WTC11 (cell line): ENCODE measurements around the gene CCSER2. TPM values are rescaled to one million over a fixed set of nuclear protein-coding genes. Genes with fewer than 3 reads are reported as not detected.
"Not testable (repeated sequence)": the region's sequence is repeated elsewhere in the genome, so short reads cannot be mapped to it uniquely, and the experiment has no call there.

Source experiments
- ATAC-seq: fragments of 200-7000 bp; cut with Tn5 transposase; 2 replicates; pipeline ENCODE4 v1.10.0; 2021; ENCODE audit warnings: mild to moderate bottlenecking, moderate library complexity
- CTCF ChIA-PET: fragments of 300-600 bp; sonication (Branson Sonifier 250); formaldehyde crosslinking; loops from one replicate; lab custom pipeline; 2021; ENCODE audit warnings: antibody characterized with exemption; lab: Charles Lee
- POLR2A ChIA-PET: fragments of 350-600 bp; sonication (Branson Sonifier 250); formaldehyde crosslinking; loops from one replicate; lab custom pipeline; 2021; ENCODE audit warnings: antibody characterized with exemption; lab: Charles Lee
- DNase-seq: peaks from one replicate; pipeline ENCODE4 v3.0.0; 2021; ENCODE audit warnings: low spot score
- H3K27ac Mint-ChIP-seq: 2 replicates; pipeline ENCODE4 v1.8.0; 2021; ENCODE audit warnings: mixed read lengths
- H3K27me3 Mint-ChIP-seq: 2 replicates; pipeline ENCODE4 v1.8.0; 2021; ENCODE audit warnings: low read depth, mild to moderate bottlenecking, moderate library complexity, mixed read lengths
- H3K36me3 Mint-ChIP-seq: 2 replicates; pipeline ENCODE4 v1.8.0; 2021; ENCODE audit warnings: mixed read lengths
- H3K4me1 Mint-ChIP-seq: 2 replicates; pipeline ENCODE4 v1.8.0; 2022; ENCODE audit warnings: mixed read lengths
- H3K4me3 Mint-ChIP-seq: 2 replicates; pipeline ENCODE4 v1.8.0; 2021; ENCODE audit warnings: mild to moderate bottlenecking, moderate library complexity, mixed read lengths
- H3K9me3 Mint-ChIP-seq: 2 replicates; pipeline ENCODE4 v1.8.0; 2021; ENCODE audit warnings: mixed read lengths
- ATF1 ChIP-seq: sonication (generic); formaldehyde crosslinking; IDR thresholded peaks from 2 replicates; pipeline ENCODE4 v1.8.1; 2023; ENCODE audit warnings: mild to moderate bottlenecking, moderate library complexity, missing genetic modification reagents
- ATF6 ChIP-seq: sonication (generic); formaldehyde crosslinking; IDR thresholded peaks from 2 replicates; pipeline ENCODE4 v1.8.1; 2023; ENCODE audit warnings: mild to moderate bottlenecking, missing genetic modification reagents
- CDX4 ChIP-seq: fragments of 250-450 bp; sonication (Bioruptor Pico); IDR thresholded peaks from 2 replicates; pipeline ENCODE4 v1.9.0; 2021; ENCODE audit warnings: moderate library complexity, mild to moderate bottlenecking, inconsistent platforms, borderline replicate concordance
- E2F5 ChIP-seq: sonication (generic); formaldehyde crosslinking; IDR thresholded peaks from 2 replicates; pipeline ENCODE4 v1.8.1; 2022; ENCODE audit warnings: mild to moderate bottlenecking, moderate library complexity, missing genetic modification reagents
- ELF4 ChIP-seq: sonication (generic); formaldehyde crosslinking; IDR thresholded peaks from 2 replicates; pipeline ENCODE4 v1.8.1; 2022; ENCODE audit warnings: low read depth, mild to moderate bottlenecking, moderate library complexity, missing genetic modification reagents
- ETV6 ChIP-seq: sonication (generic); formaldehyde crosslinking; IDR thresholded peaks from 2 replicates; pipeline ENCODE4 v1.8.1; 2022; ENCODE audit warnings: mild to moderate bottlenecking, missing genetic modification reagents
- HMGXB4 ChIP-seq: sonication (generic); formaldehyde crosslinking; IDR thresholded peaks from 2 replicates; pipeline ENCODE4 v1.8.1; 2023; ENCODE audit warnings: mild to moderate bottlenecking, moderate library complexity, missing genetic modification reagents
- IRF1 ChIP-seq: sonication (generic); formaldehyde crosslinking; IDR thresholded peaks from 2 replicates; pipeline ENCODE4 v1.8.0; 2023; ENCODE audit warnings: missing genetic modification reagents
- MAX ChIP-seq: sonication (generic); formaldehyde crosslinking; IDR thresholded peaks from 2 replicates; pipeline ENCODE4 v1.8.0; 2022; ENCODE audit warnings: mild to moderate bottlenecking, missing genetic modification reagents
- NR1H2 ChIP-seq: sonication (generic); formaldehyde crosslinking; IDR thresholded peaks from 2 replicates; pipeline ENCODE4 v1.9.0; 2021; ENCODE audit warnings: mild to moderate bottlenecking, moderate library complexity, missing genetic modification reagents
- NR2C2 ChIP-seq: sonication (generic); formaldehyde crosslinking; IDR thresholded peaks from 2 replicates; pipeline ENCODE4 v1.8.0; 2022; ENCODE audit warnings: mild to moderate bottlenecking, missing genetic modification reagents
- PRRX2 ChIP-seq: fragments of 250-450 bp; sonication (Bioruptor Pico); IDR thresholded peaks from 2 replicates; pipeline ENCODE4 v1.8.0; 2021; ENCODE audit warnings: mild to moderate bottlenecking
- TEAD4 ChIP-seq: sonication (generic); formaldehyde crosslinking; IDR thresholded peaks from 2 replicates; pipeline ENCODE4 v1.8.0; 2022; ENCODE audit warnings: mild to moderate bottlenecking, missing genetic modification reagents
- ZBTB43 ChIP-seq: sonication (generic); formaldehyde crosslinking; IDR thresholded peaks from 2 replicates; pipeline ENCODE4 v1.8.1; 2023; ENCODE audit warnings: mild to moderate bottlenecking, missing genetic modification reagents
- ZNF219 ChIP-seq: sonication (generic); formaldehyde crosslinking; IDR thresholded peaks from 2 replicates; pipeline ENCODE4 v1.8.0; 2023; ENCODE audit warnings: missing genetic modification reagents, mild to moderate bottlenecking, borderline replicate concordance
- ZNF317 ChIP-seq: sonication (generic); formaldehyde crosslinking; IDR thresholded peaks from 2 replicates; pipeline ENCODE4 v1.8.1; 2023; ENCODE audit warnings: low read depth, mild to moderate bottlenecking, moderate library complexity, missing genetic modification reagents, borderline replicate concordance
- ZNF671 ChIP-seq: fragments of 250-450 bp; sonication (Bioruptor Pico); IDR thresholded peaks from 2 replicates; pipeline ENCODE4 v1.8.0; 2021; ENCODE audit warnings: mild to moderate bottlenecking
- total RNA-seq: library from RNA; stranded (reverse); gene quantifications from 3 replicates; pipeline ENCODE4 v1.2.3, GENCODE V29; 2021

The CCSER2 gene
- total RNA-seq, 1 experiment from 2014 or later: 30.6 TPM

GRCh38 chr10:84317174-84317573 is 11.2 kb upstream of the CCSER2 start (continued):
- TF ChIP-seq ATF6 (CRISPR knock-in tag) (no peak), ETV6 (no peak), TEAD4 (CRISPR knock-in tag) (no peak), E2F5 (CRISPR knock-in tag) (no peak), IRF1 (CRISPR knock-in tag) (no peak), ATF1 (CRISPR knock-in tag) (no peak), MAX (CRISPR knock-in tag) (no peak), HMGXB4 (CRISPR knock-in tag) (no peak)
- TF ChIP-seq, all 79 proteins: peak for 0

- Mint-ChIP-seq H3K4me3 (no peak overlapping the region), H3K36me3 (no peaks in the 10 kb centered on the region), H3K4me1 (peaks cover 4% of the 10 kb centered on the region), H3K9me3 (no peaks in the 10 kb centered on the region), H3K27ac (no peak overlapping the region), H3K27me3 (no peaks in the 10 kb centered on the region)
- ChIA-PET POLR2A (no interaction called here), CTCF (no interaction called here)
- TF ChIP-seq ZNF671 (CRISPR knock-in tag) (no peak), NR1H2 (CRISPR knock-in tag) (no peak)
- DNase-seq (no peak), ATAC-seq (no peak)
Observed at GRCh38 chr10:84321902-84322301, 6.5 kb upstream of the CCSER2 start.

GRCh38 chr10:84323566-84323965 is 4.8 kb upstream of the CCSER2 start:
- CTCF ChIA-PET: interaction anchor here (1.0 kb wide), 1 partner anchor 56 kb away, joined by 4 read pairs; no protein-coding TSS in a partner anchor
- H3K4me3 Mint-ChIP-seq, H3K36me3 Mint-ChIP-seq, DNase-seq, H3K27ac Mint-ChIP-seq, H3K9me3 Mint-ChIP-seq, POLR2A ChIA-PET, ATAC-seq, H3K27me3 Mint-ChIP-seq, H3K4me1 Mint-ChIP-seq: not testable (repeated sequence)

- ATAC-seq, H3K27ac Mint-ChIP-seq, POLR2A ChIA-PET, H3K36me3 Mint-ChIP-seq, H3K4me3 Mint-ChIP-seq, DNase-seq, H3K9me3 Mint-ChIP-seq, H3K27me3 Mint-ChIP-seq: not testable (repeated sequence)
- peaks cover 33% of the 10 kb centered on the region for H3K4me1 Mint-ChIP-seq
- CTCF ChIA-PET: interaction anchor here (0.6 to 1.8 kb wide), 3 partner anchors 59 to 103 kb away, joined by 3 to 10 read pairs (median 7); no protein-coding TSS in a partner anchor
Observed at GRCh38 chr10:84326995-84327394, 1.4 kb upstream of the CCSER2 start.

GRCh38 chr10:84329196-84329611 is 815 bp downstream of the CCSER2 start:
- POLR2A ChIA-PET: interaction anchor here (0.6 kb wide), 1 partner anchor 25 kb away, joined by 3 read pairs; no protein-coding TSS in a partner anchor
- Mint-ChIP-seq H3K27ac (peak overlapping the region; percentile 98), H3K27me3 (no peaks in the 10 kb centered on the region), H3K4me1 (peaks cover 43% of the 10 kb centered on the region), H3K4me3 (peak overlapping the region; percentile 96), H3K9me3 (no peaks in the 10 kb centered on the region), H3K36me3 (no peaks in the 10 kb centered on the region)
- ATAC-seq (0 out of 2 replicates have a peak, but pooled peaks have one; percentile 4), DNase-seq (no peak)
- CTCF ChIA-PET: interaction anchor here (0.7 to 2.5 kb wide), 4 partner anchors 18 to 92 kb away, joined by 3 to 27 read pairs (median 3); no protein-coding TSS in a partner anchor
- TF ChIP-seq ATF1 (CRISPR knock-in tag) (no peak), ZNF317 (CRISPR knock-in tag) (no peak), ELF4 (no peak), ZBTB43 (CRISPR knock-in tag) (no peak), E2F5 (CRISPR knock-in tag) (no peak), ZNF219 (CRISPR knock-in tag) (no peak), PRRX2 (CRISPR knock-in tag) (no peak), NR2C2 (CRISPR knock-in tag) (no peak), CDX4 (CRISPR knock-in tag) (no peak)
